Activated CD4-positive, alpha-beta T cell treated with anti-CD3 and anti-CD28 coated beads, Interleukin-2, amount 50 U/mL, for 1 hour (primary cell): ENCODE results near the gene PCNP.
"Not testable (repeated sequence)": the region's sequence is repeated elsewhere in the genome, so short reads cannot be mapped to it uniquely, and the experiment has no call there.

ENCODE experiments used
- DNase-seq: peaks from one replicate; pipeline ENCODE4 v3.0.0-alpha.2; 2020

PCNP gene

GRCh38 chr3:101634591-101635196 is 60.7 kb downstream of the PCNP start:
- DNase-seq = no peak

GRCh38 chr3:101635345-101635744 is 61.4 kb downstream of the PCNP start:
- DNase-seq = no peak

GRCh38 chr3:101635954-101636798 is 62.2 kb downstream of the PCNP start:
- DNase-seq = peak; percentile 73

- no peak for DNase-seq
Measured at GRCh38 chr3:101637451-101637850, 63.5 kb downstream of the PCNP start.

- DNase-seq = no peak
Measured at GRCh38 chr3:101638261-101638745, 64.3 kb downstream of the PCNP start.

GRCh38 chr3:101639280-101639963 is 65.4 kb downstream of the PCNP start:
- no peak for DNase-seq

GRCh38 chr3:101640256-101640655 is 66.3 kb downstream of the PCNP start:
- DNase-seq = no peak

GRCh38 chr3:101641397-101642115 is 67.6 kb downstream of the PCNP start:
- not testable (repeated sequence) for DNase-seq

- DNase-seq = no peak
Measured at GRCh38 chr3:101642441-101642840, 68.5 kb downstream of the PCNP start.

- no peak for DNase-seq
Measured at GRCh38 chr3:101643009-101643844, 69.2 kb downstream of the PCNP start.
